ENCODE measurements around the gene IFT74. TPM values are rescaled to one million over a fixed set of nuclear protein-coding genes. Genes with fewer than 3 reads are reported as not detected.

The IFT74 gene
- total and polyA plus RNA-seq, 12 donors, result 5.8 to 13.4 (median 10.9) TPM

GRCh38 chr9:27086818-27087680 lies 130.8 kb downstream of the IFT74 start:
- ATAC-seq (peak in 1 of 8 donors; percentile 48), DNase-seq (no peak)
- peaks cover 0 to 15% (median 0%) of the 10 kb centered on the region in 9 donors for H3K4me1 ChIP-seq
- intact Hi-C loops (cut with DNase I), result no loop called here
- no peak overlapping the region for H3K27ac ChIP-seq
- WGBS, 2 donors, result 60 to 64% methylated on average over 11 of the region's 11 CpGs
- H3K27me3 ChIP-seq, result no peaks in the 10 kb centered on the region
- no peaks in the 10 kb centered on the region for H3K9me3 ChIP-seq
- H3K36me3 ChIP-seq, result no peaks in the 10 kb centered on the region
- TF ChIP-seq CTCF (IDR thresholded peaks at IDR 0.05), result no peak
- H3K4me3 ChIP-seq, result no peak overlapping the region

- TF ChIP-seq CTCF (IDR thresholded peaks at IDR 0.05), result no peak
- no peak for ATAC-seq
- 49 to 62% methylated on average over 4 of the region's 4 CpGs for WGBS, 2 donors
Measured at GRCh38 chr9:27088981-27089380, 132.8 kb downstream of the IFT74 start.

GRCh38 chr9:27089706-27090105 lies 133.5 kb downstream of the IFT74 start:
- Histone ChIP-seq H3K27me3 (no peaks in the 10 kb centered on the region), H3K9me3 (no peaks in the 10 kb centered on the region), H3K4me1 (peaks cover 0 to 21% (median 0%) of the 10 kb centered on the region in 9 donors), H3K27ac (no peak overlapping the region), H3K4me3 (no peak overlapping the region), H3K36me3 (no peaks in the 10 kb centered on the region)
- DNase-seq, result no peak
- no peak for ATAC-seq
- intact Hi-C loops (cut with DNase I), result no loop called here
- no peak for TF ChIP-seq CTCF (IDR thresholded peaks at IDR 0.05)
- 79 to 80% methylated on average over 4 of the region's 4 CpGs for WGBS, 2 donors

More at GRCh38 chr9:27088981-27089380, 132.8 kb downstream of the IFT74 start:
- Histone ChIP-seq H3K9me3 (no peaks in the 10 kb centered on the region), H3K4me1 (peaks cover 0 to 15% (median 0%) of the 10 kb centered on the region in 9 donors), H3K27ac (no peak overlapping the region), H3K36me3 (no peaks in the 10 kb centered on the region), H3K4me3 (no peak overlapping the region), H3K27me3 (no peaks in the 10 kb centered on the region)
- intact Hi-C loops (cut with DNase I), result no loop called here
- DNase-seq, result no peak

GRCh38 chr9:27090231-27090630 lies 134.0 kb downstream of the IFT74 start:
- ATAC-seq, result no peak
- no peaks in the 10 kb centered on the region for H3K9me3 ChIP-seq
- TF ChIP-seq CTCF (IDR thresholded peaks at IDR 0.05), result no peak
- H3K4me1 ChIP-seq, result peaks cover 0 to 25% (median 0%) of the 10 kb centered on the region in 9 donors
- H3K27ac ChIP-seq, result no peak overlapping the region
- H3K4me3 ChIP-seq, result no peak overlapping the region
- no peak for DNase-seq
- no peaks in the 10 kb centered on the region for H3K27me3 ChIP-seq
- H3K36me3 ChIP-seq, result no peaks in the 10 kb centered on the region
- intact Hi-C loops (cut with DNase I), result no loop called here
